ENCODE measurements around the gene PGBD5.

- TF ChIP-seq POLR2AphosphoS5 (IDR thresholded peaks at IDR 0.05; ENCODE audit: low read depth, low read length) (no peak), TAF1 (IDR thresholded peaks at IDR 0.05; ENCODE audit: borderline replicate concordance, low read depth, low read length) (no peak), RAD21 (IDR thresholded peaks at IDR 0.05; ENCODE audit: low read length) (no peak), FOXM1 (IDR thresholded peaks at IDR 0.05; ENCODE audit: low read depth) (no peak), CTCF (IDR thresholded peaks at IDR 0.05) (no peak), NRF1 (IDR thresholded peaks at IDR 0.05; ENCODE audit: low read depth, low read length) (no peak), REST (IDR thresholded peaks at IDR 0.05; ENCODE audit: low read depth, low read length) (no peak)
Observed at GRCh38 chr1:230377851-230378250, 48.3 kb downstream of the PGBD5 start.

Measured in SK-N-SH (cell line).